HCT116 (cell line): Measurements from ENCODE around the gene IFIT3. TPM values are rescaled to one million over a fixed set of nuclear protein-coding genes. Genes with fewer than 3 reads are reported as not detected.

Source experiments
- ATAC-seq: fragments of 200-7000 bp; cut with Tn5 transposase; 2 replicates; pipeline ENCODE4 v1.9.1; 2020; ENCODE audit warnings: mild to moderate bottlenecking, moderate library complexity
- BruUV-seq: library from RNA; stranded (reverse); fragments of 400-500 nt; replicated peaks from 2 replicates; lab custom pipeline; 2021; lab: Mats Ljungman, UMichigan
- CTCF ChIA-PET: fragments of 300-600 bp; sonication (Branson Sonifier 250); formaldehyde crosslinking; loops from one replicate; lab custom pipeline; 2021; ENCODE audit warnings: antibody characterized with exemption; lab: Charles Lee
- POLR2A ChIA-PET: fragments of 300-600, 350-600 bp; sonication (Branson Sonifier 250); formaldehyde crosslinking; loops from one replicate; lab custom pipeline; 2021; ENCODE audit warnings: antibody characterized with exemption; lab: Charles Lee
- RAD21 ChIA-PET, 2 experiments: fragments of 300-600 bp; sonication (Branson Sonifier 250); formaldehyde crosslinking; loops; one replicate each; lab custom pipeline; 2023; ENCODE audit warnings: low total read pairs in 2 of 2; ENCODE audit not compliant: uncharacterized antibody in 2 of 2, unreplicated experiment in 2 of 2, low non-redundant PET in 1 of 2; lab: Charles Lee
- DNase-seq: peaks from one replicate; pipeline ENCODE4 v3.0.0-alpha.2; 2010; ENCODE audit warnings: low read depth, low spot score
- H2AFZ ChIP-seq: fragments of 200-600 bp; shearing (Covaris generic), sonication (generic); 2 replicates; pipeline ENCODE4 v1.6.1; 2017; ENCODE audit warnings: low read depth, mixed run types, mixed read lengths, antibody characterized with exemption, low read length; ENCODE audit not compliant: poor library complexity, severe bottlenecking
- H3K27ac ChIP-seq: 2 replicates; pipeline ENCODE4 v1.5.1; 2012; ENCODE audit warnings: low read depth, low read length
- H3K27me3 ChIP-seq: fragments of 200-600 bp; sonication (generic); 2 replicates; pipeline ENCODE4 v1.6.1; 2016; ENCODE audit warnings: mixed run types, low read length, mixed read lengths; ENCODE audit not compliant: insufficient read depth
- H3K36me3 ChIP-seq, 2 experiments: fragments of 200-500 bp in 1 of 2; fragments of 200-600 bp in 1 of 2; sonication (Bioruptor generic) in 1 of 2; sonication (generic) in 1 of 2; 2 replicates each; pipeline versions ENCODE4 v1.5.1 to v1.6.1; 2014 to 2016; ENCODE audit warnings: low read length in 2 of 2, inconsistent platforms in 1 of 2, mixed read lengths in 1 of 2, mixed run types in 1 of 2; ENCODE audit not compliant: insufficient read depth in 2 of 2, control insufficient read depth in 1 of 2
- H3K4me1 ChIP-seq, 2 experiments: fragments of 200-600 bp in 1 of 2; sonication (generic) in 1 of 2; 2 replicates each; pipeline versions ENCODE4 v1.5.1 to v1.6.1; 2012 to 2017; ENCODE audit warnings: low read length in 2 of 2, inconsistent platforms in 1 of 2, mild to moderate bottlenecking in 1 of 2, mixed read lengths in 1 of 2, mixed run types in 1 of 2, moderate library complexity in 1 of 2; ENCODE audit not compliant: insufficient read depth in 2 of 2, control insufficient read depth in 1 of 2
- H3K4me2 ChIP-seq: fragments of 200-600 bp; sonication (generic); 2 replicates; pipeline ENCODE4 v1.6.1; 2017; ENCODE audit warnings: mixed run types, low read length, mixed read lengths
- H3K4me3 ChIP-seq, 2 experiments: fragments of 200-600 bp in 1 of 2; sonication (generic) in 1 of 2; replicated peaks in 1 of 2; 2 replicates each; pipeline ENCODE4 v1.5.1; 2011 to 2016; ENCODE audit warnings: low read length in 2 of 2, control low read depth in 1 of 2, low read depth in 1 of 2, mild to moderate bottlenecking in 1 of 2, mixed read lengths in 1 of 2, mixed run types in 1 of 2
- H3K79me2 ChIP-seq: fragments of 200-600 bp; sonication (generic); 2 replicates; pipeline ENCODE4 v1.6.1; 2017; ENCODE audit warnings: mild to moderate bottlenecking, mixed run types, low read length, moderate library complexity, mixed read lengths; ENCODE audit not compliant: insufficient read depth
- H3K9ac ChIP-seq: fragments of 200-600 bp; sonication (generic); 2 replicates; pipeline ENCODE4 v1.6.1; 2016; ENCODE audit warnings: low read length, mixed read lengths
- H3K9me2 ChIP-seq: fragments of 200-600 bp; sonication (generic), shearing (Covaris generic); 2 replicates; pipeline ENCODE4 v1.6.1; 2017; ENCODE audit warnings: mixed run types, mild to moderate bottlenecking, moderate library complexity; ENCODE audit not compliant: insufficient read depth
- H3K9me3 ChIP-seq, 2 experiments: fragments of 200-500 bp in 1 of 2; fragments of 200-600 bp in 1 of 2; sonication (Bioruptor generic) in 1 of 2; sonication (generic) in 1 of 2; 2 replicates each; pipeline ENCODE4 v1.6.1; 2014 to 2017; ENCODE audit warnings: low read length in 2 of 2, mixed read lengths in 2 of 2, inconsistent platforms in 1 of 2, low read depth in 1 of 2, mild to moderate bottlenecking in 1 of 2, mixed run types in 1 of 2, moderate library complexity in 1 of 2; ENCODE audit not compliant: control insufficient read depth in 1 of 2, insufficient read depth in 1 of 2
- H4K20me1 ChIP-seq: fragments of 200-600 bp; sonication (generic), shearing (Covaris generic); 2 replicates; pipeline ENCODE4 v1.6.1; 2017; ENCODE audit warnings: mixed run types, mild to moderate bottlenecking, moderate library complexity; ENCODE audit not compliant: insufficient read depth
- ATF3 ChIP-seq: IDR thresholded peaks from 2 replicates; pipeline ENCODE4 v1.6.1; 2012
- CEBPB ChIP-seq: IDR thresholded peaks from 2 replicates; pipeline ENCODE4 v1.6.1; 2012; ENCODE audit warnings: low read depth
- EGR1 ChIP-seq: IDR thresholded peaks from 2 replicates; pipeline ENCODE4 v1.6.1; 2012; ENCODE audit warnings: low read depth
- ELF1 ChIP-seq: IDR thresholded peaks from 2 replicates; pipeline ENCODE4 v1.6.1; 2012; ENCODE audit warnings: low read depth, borderline replicate concordance
- EZH2phosphoT487 ChIP-seq: fragments of 200-600 bp; IDR thresholded peaks from 2 replicates; pipeline ENCODE4 v1.6.1; 2018; ENCODE audit warnings: antibody characterized with exemption, borderline replicate concordance
- FOSL1 ChIP-seq: IDR thresholded peaks from 2 replicates; pipeline ENCODE4 v1.6.1; 2012; ENCODE audit warnings: low read depth
- POLR2A ChIP-seq: IDR thresholded peaks from 2 replicates; pipeline ENCODE4 v1.7.0; 2011; ENCODE audit warnings: borderline replicate concordance; ENCODE audit not compliant: insufficient read depth, insufficient read length; ENCODE audit errors: extremely low read depth
- POLR2AphosphoS5 ChIP-seq: IDR thresholded peaks from 2 replicates; pipeline ENCODE4 v1.6.1; 2011; ENCODE audit warnings: mild to moderate bottlenecking, low read depth, low read length, moderate library complexity
- REST ChIP-seq: IDR thresholded peaks from 2 replicates; pipeline ENCODE4 v1.6.1; 2012; ENCODE audit warnings: low read depth
- ZBTB33 ChIP-seq: IDR thresholded peaks from 2 replicates; pipeline ENCODE4 v1.6.1; 2011; ENCODE audit warnings: mild to moderate bottlenecking, low read length, moderate library complexity; ENCODE audit not compliant: insufficient replicate concordance; ENCODE audit errors: extremely low read depth
- ZFX ChIP-seq: fragments of 450-650 bp; IDR thresholded peaks from 2 replicates; pipeline ENCODE4 v1.6.1; 2017
- intact Hi-C: fragments of 100-400 bp; cut with micrococcal nuclease; formaldehyde crosslinking; loops from 2 replicates; pipeline ENCODE4 v1.10.0; 2022
- total RNA-seq: library from RNA; stranded (reverse); gene quantifications from one replicate; pipeline ENCODE4 v1.2.1, GENCODE V29; 2021; ENCODE audit not compliant: unreplicated experiment

The IFIT3 gene
- total RNA-seq, 1 experiment from 2014 or later: 1.1 TPM

- no peak for TF ChIP-seq ZBTB33
- TF ChIP-seq POLR2AphosphoS5: no peak
- TF ChIP-seq ELF1: no peak
- TF ChIP-seq FOSL1: no peak
- no peak for TF ChIP-seq CEBPB
- TF ChIP-seq POLR2A: no peak
These were observed 46.9 kb downstream of the IFIT3 start (continued) for GRCh38 chr10:89374713-89375141.

- no peaks in the 10 kb centered on the region for H3K79me2 ChIP-seq
- H3K36me3 ChIP-seq: no peaks in the 10 kb centered on the region
- intact Hi-C loops: no loop called here
- BruUV-seq: no TSS peak
- no peak within 1 kb of the TSS for H3K9ac ChIP-seq
- ATAC-seq (no peak), DNase-seq (no peak)
- H4K20me1 ChIP-seq: no peaks in the 10 kb centered on the region
- POLR2A ChIA-PET: no interaction called here
- RAD21 ChIA-PET: no interaction called here
- H3K27ac ChIP-seq: no peak within 1 kb of the TSS
- no peak within 1 kb of the TSS for H3K4me3 ChIP-seq
- H3K4me1 ChIP-seq: no peaks in the 10 kb centered on the region
- H3K9me2 ChIP-seq: no peaks in the 10 kb centered on the region
- H2AFZ ChIP-seq: no peak within 1 kb of the TSS
- H3K4me2 ChIP-seq: no peak within 1 kb of the TSS
- no peaks in the 10 kb centered on the region for H3K27me3 ChIP-seq
- no peak for TF ChIP-seq POLR2AphosphoS5
- TF ChIP-seq ZFX: no peak
- 0 out of 2 replicates have a peak, but pooled peaks have one; percentile 9 for TF ChIP-seq REST
- no peak for TF ChIP-seq CEBPB
- no peak for TF ChIP-seq POLR2A
- no peak for TF ChIP-seq ATF3
- TF ChIP-seq EZH2phosphoT487: no peak
- TF ChIP-seq EGR1: no peak
- CTCF ChIA-PET: interaction anchor here (0.7 kb wide), 1 partner anchor 8 kb away, joined by 3 read pairs; no protein-coding TSS in a partner anchor
- no peaks in the 10 kb centered on the region for H3K9me3 ChIP-seq
These were observed 50.2 kb downstream of the IFIT3 start, which contains the start of gene IFIT1B for GRCh38 chr10:89377705-89378637. IFIT1B (plus strand) TSS chr10:89378056; CDS start chr10:89378136, 80 bp downstream.
